Left hindlimb (tissue), 1 donor: ENCODE data around the gene ZMYM4.

ENCODE experiments used
- DNase-seq: peaks from one replicate; pipeline ENCODE4 v3.0.0-alpha.2; 2018

The ZMYM4 gene

DNA sequence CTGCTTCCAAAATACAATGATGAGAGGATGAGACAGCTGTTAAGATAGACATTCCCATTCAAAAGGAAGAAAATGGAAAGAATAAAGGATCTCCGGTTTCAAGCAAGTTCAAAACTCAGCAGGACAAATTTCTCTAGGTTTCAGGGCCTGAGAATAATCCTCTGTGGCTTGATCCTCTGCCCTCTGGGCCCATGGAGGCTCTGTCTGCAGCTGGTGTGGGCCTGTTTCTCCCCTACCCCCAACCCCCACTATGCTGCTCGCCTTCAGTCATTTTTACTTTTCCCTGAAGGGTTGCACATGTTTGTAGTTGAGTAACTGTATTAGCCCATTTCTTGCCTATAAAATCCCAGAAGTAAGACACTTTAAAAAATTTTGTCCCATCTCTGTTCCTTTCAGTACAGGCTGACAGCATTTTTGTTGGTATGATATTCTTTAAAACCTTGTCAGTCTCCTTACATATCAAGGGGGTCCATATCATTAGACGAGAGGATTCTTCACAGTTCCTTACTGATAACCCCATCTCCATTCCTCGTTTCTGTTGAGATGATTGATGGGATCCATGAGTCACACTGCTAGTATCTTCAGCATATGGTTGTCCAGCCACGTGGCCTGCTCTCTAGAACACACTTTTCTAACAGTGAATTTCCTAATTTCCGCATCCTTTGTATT is 10.5 kb downstream of the ZMYM4 start:
- DNase-seq: no peak

DNA sequence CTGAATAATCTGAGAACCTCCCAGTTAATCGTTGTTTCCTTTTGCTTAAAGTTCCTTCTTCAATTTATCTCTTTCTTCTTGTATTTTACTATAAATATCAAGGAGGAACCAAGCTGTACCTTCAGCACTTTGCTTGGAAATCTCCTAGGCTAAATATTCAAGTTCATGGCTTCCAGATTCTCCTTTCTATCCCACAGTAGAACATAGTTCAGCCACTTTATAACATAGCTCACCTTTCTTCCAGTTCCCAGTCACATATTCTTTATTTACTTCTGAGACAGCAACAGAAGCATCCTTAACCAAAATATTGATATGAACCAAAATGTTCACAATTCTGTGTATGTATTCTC is 11.0 kb downstream of the ZMYM4 start:
- DNase-seq: no peak

DNA sequence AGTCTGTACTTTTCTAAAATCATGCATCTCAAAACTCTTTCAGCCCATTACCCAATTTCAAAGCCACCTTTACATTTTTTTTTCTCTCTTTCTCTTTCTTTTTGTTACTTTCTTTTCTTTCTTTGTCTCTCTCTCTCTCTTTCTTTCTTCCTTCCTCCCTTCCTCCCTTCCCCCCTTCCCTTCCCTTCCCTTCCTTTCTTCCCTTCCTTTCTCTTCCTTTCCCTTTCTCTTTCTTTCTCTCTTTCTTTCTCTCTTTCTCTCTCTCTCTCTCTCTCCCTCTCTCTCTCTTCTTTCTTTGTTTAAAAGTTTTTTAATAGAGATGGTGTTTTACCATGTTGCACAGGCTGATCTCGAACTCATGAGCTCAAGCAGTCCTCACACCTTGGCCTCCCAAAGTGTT is 11.5 kb downstream of the ZMYM4 start:
- DNase-seq: no peak

DNA sequence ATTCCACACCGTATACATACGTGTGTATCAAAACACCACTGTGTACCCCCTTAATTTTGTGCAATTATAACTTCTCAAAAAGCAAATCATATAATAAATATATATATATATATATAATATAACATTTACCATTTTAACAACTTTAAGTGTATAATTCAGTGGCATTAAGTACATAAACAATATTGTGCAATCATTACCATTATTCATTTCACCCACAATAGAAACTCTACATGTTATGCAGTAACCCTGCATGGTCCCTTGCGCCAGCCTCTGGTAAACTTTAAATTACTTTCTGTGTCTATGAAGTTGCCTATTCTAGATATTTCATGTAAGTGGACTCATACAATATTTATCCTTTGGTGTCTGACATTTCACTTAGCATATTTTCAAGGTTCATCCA is 13.1 kb downstream of the ZMYM4 start:
- no peak for DNase-seq

DNA sequence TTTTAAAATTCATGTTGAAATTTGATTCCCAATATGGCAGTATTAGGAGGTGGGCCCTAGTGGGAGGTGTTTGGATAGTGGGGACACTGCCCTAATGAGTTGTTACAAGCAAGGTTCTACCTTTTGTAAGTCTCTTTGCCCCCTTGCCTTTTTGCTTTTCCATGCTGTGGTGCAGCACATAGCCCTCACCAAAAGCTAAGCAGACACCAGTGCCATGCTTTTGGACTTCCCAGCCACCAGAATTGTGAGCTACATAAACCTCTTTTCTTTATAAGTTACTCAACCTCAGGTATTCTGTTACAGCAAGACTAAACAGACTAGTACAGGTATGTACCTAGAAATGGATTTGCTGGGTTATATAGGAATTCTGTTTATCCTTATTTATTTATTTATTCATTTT is 13.7 kb downstream of the ZMYM4 start:
- no peak for DNase-seq

DNA sequence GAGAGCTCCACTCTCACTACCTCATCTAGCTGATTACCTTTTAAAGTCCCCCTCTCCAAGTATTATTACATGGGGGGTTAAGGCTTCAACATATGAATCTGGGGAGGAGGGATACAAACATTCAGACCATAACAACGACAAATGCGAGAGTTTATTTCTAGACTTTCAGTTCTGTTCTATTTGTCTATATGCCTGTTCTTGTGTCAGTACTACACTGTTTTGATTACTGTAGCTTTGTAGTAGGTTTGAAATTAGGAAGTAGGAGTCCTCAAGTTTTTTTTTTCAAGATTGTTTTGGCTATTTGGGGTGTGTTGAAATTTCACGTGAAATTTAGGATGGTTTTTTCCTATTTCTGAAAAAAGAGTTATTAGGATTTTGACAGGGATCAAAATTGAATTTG is 16.3 kb downstream of the ZMYM4 start:
- DNase-seq: no peak

DNA sequence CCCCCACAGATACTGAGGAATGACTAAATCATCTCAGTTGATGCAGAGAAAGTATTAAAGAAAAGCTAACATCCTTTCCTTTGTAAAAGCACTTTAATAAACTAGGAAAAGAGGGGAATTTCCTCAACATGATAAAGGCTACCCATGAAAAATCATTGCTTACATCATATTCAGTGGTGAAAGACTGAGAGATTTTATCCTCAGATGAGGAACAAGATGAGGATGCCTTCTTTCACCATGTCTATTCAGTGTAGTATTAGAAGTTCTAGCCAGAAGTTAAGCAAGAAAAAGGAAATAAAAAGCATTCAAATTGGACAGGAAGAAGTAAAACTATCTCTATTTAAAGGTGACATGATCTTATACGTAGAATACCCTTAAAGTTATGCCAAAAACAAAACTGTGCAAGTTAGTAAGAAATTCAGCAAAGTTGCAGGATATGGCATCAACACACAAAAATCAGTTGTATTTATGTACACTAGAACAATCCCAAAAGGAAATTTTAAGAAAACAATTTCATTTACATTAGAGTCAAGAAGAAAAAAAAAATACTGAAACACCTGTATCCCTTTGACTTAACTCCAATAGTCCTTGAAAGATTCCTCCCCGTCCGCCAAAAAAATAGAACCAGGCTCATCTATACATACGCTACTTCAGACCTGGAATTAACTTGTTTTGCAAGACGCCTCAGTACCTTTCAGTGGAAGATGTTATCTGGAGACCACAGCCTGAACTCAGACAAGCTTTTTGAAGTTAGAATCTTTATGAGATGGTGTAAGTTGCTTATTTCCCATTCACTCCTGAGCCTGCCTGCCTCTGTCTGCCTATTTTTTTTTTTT is 17.5 kb downstream of the ZMYM4 start:
- DNase-seq: no peak

DNA sequence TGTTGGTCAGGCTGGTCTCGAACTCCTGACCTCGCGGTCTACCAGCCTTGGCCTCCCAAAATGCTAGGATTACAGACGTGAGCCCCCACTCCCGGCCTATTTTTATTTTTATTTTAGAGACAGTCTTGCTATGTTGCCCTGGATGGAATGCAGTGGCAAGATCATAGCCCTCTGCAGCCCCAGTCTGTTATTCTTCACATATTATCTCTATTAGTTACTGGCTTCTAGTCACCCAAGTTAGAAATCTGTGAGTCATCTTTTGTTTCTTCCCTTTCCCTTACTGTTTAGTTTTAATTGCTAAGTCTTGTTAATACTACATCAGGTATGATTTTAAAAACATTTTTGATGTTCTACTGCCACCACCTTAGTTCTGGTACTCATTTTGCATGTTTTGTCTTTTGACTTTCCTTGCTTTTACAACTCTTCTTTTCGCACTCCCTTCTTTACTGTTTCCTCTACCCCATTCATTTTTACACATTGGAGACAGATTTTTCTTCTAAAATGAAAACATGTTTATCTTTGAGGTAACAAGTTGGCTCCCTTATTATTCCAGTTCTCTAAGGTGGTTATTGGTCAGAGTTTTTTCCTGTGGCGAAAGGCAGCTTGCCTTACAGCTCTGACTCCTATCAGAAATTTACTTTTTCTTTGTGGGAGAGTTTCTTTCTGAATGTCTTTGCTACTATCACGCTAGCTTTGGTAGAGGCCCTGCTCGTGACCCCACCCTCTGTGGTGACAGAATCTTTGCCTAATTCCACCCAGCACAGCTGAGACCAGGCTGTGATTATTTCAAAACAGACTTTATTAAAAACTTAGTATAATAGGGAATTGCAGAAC is 19.5 kb downstream of the ZMYM4 start:
- DNase-seq: no peak

DNA sequence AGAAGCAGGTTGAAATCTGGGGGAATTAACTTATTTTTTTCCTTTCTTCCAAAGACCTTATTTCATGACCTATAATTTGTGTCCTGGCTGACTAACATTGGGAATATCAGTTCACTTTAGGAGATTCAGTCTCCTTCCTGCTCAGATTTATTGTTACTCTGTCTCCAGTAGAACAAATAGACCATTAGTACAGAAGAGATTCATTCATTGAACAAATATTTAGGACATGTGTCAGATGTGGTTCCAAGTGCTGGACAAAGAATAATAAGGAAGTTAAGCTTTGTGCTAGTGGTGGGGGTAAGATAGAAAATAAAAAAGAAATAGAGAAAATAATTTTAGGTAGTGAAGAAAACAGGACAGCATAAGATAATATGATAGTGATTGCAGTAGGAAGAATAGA is 20.3 kb downstream of the ZMYM4 start:
- DNase-seq: no peak

DNA sequence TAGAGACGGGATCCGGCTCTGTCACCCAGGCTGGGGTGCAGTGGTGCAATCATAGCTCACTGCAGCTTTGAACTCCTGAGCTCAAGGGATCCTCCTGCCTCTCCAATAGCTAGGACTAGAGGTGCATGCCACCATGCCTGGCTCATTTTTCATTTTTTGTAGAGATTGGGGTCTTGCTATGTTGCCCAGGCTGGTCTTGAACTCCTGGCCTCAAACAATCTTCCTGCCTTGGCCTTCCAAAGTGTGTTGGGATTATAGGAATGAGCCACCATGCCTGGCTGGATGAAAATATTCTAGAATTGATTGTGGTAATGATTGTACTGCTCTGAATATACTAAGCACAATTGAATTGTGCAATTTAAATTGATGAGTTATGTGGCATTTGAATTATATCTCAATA is 21.9 kb downstream of the ZMYM4 start:
- no peak for DNase-seq

DNA sequence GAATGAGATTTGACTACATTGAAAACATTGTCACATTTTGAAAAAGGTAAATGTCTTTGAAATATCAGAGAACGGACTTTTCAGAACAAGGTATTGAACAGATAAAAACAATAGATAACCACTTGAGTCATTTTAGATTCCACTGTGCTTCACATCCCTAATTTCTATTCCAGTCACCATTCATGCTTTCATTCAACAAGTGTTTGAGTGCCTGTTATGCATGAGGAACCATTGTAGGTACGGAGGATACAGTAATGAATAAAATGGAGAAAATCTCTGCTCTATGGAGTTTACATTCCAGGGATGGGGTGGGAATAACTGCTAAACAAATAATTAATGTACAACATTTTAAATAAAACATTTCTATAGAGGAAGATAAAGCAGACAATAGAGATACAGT is 26.3 kb downstream of the ZMYM4 start:
- DNase-seq: no peak

DNA sequence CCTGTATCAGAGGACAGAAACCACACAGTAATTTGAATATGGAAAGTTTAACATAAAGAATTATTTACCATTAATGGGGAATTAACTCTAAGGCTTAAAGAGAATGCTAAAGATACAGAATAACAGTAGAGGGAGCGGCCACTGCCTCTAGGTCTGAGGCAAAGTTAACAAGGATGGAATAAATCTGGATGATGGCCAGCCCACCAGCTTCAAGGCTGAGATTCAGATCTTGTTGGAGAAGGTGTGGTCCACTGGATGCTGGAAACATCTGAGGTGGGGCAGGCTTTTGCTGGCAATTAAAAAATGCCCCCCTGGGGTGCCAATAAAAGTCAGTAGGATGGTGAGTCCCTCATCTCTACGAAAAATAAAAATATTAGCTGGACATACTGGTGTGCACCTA is 29.4 kb downstream of the ZMYM4 start:
- no peak for DNase-seq

DNA sequence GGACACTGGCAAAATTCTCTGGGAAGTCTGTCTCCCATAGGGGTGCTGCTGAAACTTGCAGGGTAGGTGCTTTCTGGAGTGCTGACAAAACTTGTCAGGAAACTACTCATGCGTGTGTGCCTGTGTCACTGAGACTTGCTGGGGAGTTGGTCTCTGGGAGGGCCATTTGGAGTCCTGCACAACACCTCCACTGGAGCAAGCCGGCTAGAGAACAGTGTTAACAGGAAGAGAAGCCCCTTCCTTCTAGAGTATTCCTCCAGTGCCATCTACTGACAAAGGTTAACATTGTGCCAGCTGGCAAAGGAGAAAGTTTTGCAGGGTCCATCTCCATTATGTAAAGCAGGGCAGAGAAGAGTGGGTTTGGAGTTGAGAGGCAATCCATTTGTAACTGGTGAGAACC is 30.0 kb downstream of the ZMYM4 start:
- DNase-seq: no peak

DNA sequence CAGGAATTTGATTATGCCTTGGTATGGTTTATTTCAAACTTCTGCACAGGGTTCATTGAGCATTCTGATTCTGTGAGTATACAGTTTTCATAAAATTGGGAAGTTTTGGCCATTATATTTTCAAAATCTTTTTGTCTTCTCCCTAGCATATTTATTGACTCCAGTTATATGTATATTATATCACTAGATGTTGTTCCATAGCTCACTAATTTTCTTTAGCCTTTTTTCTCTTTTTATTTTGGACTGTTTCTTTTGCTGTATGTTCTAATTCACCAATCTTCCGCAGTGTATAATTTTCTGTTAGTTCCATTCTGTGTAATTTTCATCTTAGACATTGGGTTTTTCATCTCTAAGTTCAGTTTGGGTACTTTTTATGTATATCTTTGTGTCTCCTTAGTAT is 31.9 kb downstream of the ZMYM4 start:
- no peak for DNase-seq

DNA sequence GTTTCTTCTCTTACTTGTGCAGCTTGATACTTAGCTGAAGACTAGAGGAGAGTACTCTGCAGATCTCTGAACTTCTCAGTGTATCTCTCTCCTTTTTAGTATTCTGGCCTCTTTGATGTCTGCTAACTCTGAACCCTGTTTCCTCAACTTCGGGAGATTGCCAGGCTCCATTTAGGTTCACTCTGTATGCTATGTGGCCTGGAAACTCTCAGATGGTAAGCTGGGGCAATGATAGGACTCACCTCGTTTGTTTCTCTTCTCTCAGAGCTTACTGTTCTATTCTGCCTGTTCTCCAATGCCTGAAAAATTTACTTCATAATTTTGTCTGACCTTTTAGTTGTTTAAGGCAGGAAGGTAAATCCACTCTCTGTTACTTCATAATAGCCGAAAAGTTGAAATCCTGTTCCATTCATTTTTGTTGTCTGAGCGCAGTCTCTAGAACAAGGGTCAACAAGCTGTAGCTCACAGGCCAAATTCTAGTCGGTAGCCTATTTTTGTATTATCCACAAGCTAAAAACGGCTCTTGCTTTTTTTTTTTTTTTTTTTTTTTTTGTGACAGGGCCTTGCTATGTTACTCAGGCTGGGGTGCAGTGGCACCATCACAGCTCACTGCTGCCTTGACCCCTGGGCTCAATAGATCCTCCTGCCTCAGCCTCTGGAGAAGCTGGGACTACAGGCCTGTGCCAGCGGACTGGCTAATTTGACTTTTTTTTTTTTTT is 33.3 kb downstream of the ZMYM4 start:
- DNase-seq: no peak

DNA sequence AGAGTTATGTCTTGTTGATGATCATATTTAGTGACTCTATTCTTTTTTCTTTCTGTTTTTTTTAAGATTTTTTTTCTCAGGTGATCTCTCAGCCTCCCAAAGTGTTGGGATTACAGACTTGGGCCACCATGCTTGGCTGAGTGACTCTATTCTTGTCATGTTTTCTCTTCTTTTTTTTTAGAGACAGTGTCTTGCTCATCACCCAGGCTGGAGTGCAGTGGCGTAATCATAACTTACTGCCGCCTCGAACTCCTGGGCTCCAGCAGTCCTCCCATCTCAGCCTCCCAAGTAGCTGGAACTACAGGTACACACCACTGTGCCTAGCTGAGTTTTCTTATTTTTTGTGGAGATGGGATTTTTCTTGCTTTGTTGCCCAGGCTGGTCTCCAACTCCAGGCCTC is 36.9 kb downstream of the ZMYM4 start:
- DNase-seq: no peak

DNA sequence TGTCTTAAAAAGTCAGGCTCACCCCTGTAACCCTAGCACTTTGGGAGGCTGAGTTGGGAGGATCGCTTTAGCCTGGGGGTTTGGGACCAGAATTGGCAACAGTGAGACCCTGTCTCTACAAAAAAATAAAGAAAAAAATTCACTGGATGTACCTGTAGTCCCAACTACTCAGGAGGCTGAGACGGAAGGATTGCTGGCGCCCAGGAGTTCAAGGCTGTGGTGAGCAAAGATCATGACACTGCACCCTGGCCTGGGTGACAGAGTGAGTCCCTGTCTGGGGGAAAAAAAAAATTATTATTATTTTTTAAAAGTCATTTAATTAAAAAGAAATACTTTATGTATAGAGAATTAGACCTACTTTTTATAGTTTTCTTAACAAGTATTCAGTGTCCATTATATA is 47.1 kb downstream of the ZMYM4 start:
- DNase-seq: no peak

DNA sequence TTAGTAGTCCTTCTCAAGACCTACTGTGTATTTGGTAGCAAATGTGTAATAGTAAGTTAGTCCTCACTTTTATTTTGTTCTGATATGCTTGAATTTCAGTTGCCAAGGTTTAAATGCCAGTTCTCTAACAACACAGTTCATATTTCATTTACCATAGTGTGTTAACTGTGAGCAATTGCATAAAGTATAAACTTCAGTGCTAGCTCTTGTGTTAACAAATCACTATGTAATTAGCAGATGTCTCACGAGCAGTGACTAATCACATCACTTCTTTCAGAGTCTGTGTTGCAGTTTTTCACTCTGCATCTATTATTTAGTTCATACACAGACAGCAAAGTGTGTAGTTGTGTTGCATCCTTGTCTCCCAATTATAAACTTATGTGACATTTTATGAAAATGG is 47.8 kb downstream of the ZMYM4 start:
- DNase-seq: no peak

DNA sequence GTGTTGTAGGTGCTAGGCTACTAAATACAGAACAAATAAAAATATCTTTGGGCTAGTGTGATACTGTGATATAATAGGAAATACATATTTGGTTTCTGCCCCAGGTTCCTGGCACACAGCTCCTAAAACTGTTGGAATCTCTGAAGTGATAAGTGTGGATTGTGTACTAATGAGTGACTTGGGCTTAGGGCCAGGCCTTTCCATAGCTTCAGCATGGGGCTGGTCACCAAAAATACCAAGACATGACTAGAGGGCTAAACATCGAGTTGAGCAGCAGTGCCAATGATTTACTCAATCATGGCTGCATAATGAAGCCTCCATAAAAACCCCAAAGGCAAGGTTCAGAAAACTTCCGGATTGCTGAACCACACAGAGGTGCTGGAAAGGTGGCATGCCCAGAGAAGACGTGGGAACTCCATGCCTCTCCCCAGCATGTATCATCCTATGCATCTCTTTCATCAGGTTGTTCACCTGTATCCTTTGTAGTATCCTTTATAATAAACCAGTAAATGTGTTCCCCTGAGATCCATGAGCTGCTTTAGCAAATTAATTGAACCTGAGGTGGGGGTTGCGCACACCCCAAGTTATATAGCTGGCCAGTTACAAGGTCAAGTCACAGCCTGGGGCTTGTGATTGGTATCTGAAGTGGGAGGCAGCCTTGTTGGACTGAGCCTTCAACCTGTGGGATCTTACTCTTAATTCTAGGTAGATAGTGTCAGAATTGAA is 51.6 kb downstream of the ZMYM4 start:
- no peak for DNase-seq

DNA sequence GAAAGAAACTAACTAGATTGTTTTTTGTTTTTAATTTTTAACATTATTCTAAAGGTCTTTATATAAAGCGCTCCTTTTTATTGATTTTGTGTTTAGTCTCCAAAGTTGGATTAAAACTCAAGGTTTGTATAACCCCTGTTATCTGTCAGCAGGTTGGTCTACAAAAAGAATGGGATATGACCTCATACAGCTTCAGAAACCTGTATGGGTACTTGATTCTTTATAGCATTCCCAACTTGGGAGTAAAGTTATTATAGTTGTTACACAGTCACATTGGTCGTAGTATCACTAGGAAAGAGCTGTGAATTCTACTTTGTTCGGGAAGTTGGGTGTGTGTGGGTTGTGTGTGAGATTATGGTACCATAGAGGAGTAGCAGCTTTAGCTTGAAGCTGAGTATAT is 52.4 kb downstream of the ZMYM4 start:
- DNase-seq: no peak

DNA sequence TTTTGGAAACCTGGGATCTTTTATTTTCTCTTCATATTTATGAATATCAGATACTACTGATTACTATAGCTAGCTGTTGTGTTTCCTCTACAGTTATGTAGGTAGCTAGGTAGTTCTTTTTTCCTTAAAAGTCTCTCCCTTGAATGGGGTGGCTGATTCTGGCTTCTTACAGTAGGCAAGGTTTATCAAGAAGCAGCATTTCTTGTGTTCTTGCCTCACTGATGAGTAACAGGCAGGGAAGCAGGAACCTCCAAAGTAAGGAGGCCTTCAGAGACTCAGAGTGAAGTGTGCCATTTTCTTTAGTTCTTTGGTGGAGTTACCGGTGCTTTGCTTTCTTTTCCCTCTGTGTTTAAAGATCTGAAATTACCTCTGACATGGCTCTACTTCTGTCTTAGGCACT is 56.0 kb downstream of the ZMYM4 start:
- DNase-seq: no peak

DNA sequence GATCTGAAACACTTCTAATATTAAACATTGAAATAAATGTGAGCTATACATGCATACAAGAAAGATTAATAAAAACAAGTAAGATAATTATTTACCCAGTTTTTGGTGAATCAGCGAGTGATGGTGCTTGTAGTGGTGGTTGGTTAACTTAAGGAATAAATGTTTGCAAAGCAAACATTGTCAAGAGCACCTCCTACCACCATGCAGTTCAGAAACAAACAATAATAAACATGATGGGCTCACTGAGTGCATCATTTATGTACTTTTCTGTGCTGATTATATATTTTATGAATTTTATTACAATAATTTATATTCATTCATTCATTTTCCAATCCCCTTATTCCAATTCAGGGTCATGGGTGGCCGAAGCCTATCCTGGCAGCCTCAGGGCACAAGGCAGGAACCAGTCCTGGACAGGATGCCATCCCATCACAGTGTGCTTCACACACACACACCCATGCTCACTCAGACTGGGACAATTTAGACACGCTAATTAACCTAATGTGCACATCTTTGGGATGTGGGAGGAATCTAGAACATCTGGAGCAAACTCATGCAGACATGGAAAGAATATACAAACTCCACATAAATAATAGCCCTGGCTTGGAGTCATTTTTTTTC is 57.8 kb downstream of the ZMYM4 start:
- DNase-seq: no peak
